Inflammatory macrophage treated with lipopolysaccharide for 4 hours (primary cell): ENCODE results near the gene SOHLH1.

Experiments used
- DNase-seq: peaks from one replicate; pipeline ENCODE4 v3.0.0-alpha.2; 2020

SOHLH1 gene, protein sequence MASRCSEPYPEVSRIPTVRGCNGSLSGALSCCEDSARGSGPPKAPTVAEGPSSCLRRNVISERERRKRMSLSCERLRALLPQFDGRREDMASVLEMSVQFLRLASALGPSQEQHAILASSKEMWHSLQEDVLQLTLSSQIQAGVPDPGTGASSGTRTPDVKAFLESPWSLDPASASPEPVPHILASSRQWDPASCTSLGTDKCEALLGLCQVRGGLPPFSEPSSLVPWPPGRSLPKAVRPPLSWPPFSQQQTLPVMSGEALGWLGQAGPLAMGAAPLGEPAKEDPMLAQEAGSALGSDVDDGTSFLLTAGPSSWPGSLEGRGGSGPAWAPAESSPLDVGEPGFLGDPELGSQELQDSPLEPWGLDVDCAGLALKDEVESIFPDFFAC

DNA sequence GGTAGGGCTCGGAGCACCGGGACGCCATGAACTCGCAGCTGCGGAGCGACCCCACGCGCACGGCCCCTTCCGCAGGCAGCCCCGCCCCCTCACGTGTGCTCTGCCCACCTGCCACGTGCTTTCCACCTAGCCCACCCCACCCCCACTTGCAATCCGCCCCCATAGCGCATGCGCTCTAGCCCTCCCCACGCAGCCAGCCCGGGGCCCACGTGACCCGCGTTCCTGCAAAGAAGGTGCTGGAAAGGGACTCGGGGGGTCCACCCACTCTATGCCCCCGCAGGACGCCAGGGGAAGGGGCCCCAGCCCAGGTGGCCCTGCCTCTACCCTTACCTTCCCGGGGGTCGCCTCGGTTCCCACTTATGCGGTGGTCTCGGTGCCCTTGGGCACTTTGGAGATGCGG, at the start of gene SOHLH1:
Gene SOHLH1 (minus strand): TSS at position 42 of the 400 bp plus-strand sequence. CDS start 14 bp downstream, at position 28.
- DNase-seq: no peak

DNA sequence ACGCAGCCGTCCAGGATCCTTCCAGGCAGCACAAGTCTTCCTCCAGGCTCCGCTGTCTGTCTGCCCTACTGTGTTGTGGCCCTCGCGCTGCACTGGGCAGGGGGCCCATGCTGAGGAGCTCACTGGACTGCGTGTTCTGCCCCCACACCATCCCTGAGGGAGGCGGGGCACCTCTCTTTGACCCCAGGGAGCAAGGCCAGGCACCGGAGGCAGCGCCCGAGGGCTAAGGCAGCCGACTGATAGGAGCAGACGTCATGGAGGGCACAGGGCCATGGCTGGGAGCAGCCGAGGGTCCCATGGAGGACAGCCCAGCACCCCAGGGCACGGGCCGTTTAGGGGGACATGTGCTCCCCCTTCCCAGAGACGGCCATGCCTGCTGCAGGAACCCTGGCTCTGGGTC, 49.4 kb upstream of the SOHLH1 start:
- DNase-seq: no peak

DNA sequence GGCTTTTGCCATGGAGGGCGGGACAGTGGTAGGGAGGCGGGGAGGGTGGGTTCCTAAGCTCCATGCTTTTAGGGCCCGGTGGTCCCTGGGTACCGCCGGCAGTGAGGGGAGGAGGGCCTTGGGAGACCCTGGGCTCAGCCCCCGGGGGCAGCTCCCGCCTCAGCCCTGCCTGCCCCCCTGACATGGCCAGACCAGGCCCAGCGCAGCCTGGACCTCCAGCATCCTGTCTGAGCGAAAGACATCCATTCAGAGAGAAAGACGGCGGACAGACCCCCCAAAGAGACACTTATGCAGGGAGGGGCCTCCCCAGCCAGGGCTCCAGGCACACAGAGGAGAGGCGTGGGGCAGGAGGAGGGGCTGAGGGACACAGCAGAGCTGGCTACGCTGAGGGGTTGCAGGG, 48.0 kb upstream of the SOHLH1 start:
- no peak for DNase-seq

DNA sequence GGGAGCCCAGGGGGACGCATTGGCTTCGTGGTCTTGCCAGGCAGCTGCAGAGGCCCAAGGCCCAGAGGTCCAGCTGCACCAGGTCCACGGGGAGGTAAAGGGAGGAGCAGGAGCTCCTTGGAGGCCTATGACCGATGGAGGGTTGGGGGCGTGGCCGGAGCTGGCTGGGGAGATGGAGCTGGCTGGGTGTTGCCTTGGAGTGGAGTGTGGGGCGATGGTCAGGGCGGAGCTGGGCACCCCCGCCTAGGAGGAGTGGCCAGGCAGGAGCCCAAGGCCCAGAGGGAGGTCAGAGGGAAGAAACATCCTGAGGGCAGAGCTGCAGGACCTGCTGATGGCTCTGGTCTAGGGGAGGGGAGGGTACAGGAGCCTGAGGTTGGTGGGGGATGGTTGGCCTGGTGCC, 47.3 kb upstream of the SOHLH1 start:
- no peak for DNase-seq

DNA sequence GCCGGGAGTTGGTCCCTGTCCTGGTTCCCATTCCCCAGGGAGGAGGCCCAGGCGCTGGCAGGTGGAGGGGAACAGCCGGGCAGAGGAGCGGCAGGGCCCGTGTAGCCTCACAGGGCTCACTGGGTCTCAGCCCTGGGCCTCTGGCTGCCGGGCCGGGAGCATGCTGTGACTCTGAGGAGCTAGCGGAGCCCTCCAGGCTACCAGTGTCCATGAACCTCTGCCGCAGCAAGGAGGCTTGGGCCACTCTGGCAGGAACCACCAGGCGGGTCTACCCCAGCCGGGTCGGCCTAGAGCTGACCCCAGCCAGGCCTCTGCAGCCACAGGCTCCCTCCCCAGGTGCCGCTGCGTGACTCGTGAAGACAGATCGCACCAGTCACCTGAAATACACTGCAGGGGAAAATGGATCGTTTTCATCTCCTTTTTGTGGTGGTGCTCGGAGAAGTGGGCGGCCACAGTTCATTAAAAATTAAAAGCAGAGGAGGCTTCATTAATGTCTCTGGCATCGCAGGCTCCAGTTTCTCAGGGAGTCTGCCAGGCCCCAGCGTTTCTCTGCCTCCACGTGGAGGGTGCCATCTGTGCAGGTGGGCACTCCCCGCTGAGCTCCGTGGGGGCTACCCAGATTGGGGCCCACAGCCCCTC, 46.5 kb upstream of the SOHLH1 start:
- DNase-seq: no peak

DNA sequence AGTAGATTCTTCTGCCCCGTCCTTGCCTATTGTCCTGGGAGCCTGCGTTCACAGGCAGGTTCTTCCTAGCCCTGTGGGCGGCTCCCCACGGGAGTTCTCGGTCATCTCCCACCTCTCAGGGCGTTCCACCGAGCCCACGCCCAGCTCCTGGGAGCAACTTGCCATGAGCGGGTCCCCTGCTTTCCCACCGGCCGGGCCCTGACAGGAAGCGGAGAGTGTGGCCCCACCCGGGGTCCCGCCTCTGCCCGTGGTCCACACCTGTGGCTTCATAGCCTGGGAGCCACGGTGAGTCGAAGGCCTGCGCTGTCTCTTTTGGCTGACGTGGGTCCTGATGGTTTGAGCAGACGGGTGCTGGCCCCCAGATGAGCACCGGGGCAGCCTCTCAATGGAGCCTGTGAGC, 45.9 kb upstream of the SOHLH1 start:
- no peak for DNase-seq

DNA sequence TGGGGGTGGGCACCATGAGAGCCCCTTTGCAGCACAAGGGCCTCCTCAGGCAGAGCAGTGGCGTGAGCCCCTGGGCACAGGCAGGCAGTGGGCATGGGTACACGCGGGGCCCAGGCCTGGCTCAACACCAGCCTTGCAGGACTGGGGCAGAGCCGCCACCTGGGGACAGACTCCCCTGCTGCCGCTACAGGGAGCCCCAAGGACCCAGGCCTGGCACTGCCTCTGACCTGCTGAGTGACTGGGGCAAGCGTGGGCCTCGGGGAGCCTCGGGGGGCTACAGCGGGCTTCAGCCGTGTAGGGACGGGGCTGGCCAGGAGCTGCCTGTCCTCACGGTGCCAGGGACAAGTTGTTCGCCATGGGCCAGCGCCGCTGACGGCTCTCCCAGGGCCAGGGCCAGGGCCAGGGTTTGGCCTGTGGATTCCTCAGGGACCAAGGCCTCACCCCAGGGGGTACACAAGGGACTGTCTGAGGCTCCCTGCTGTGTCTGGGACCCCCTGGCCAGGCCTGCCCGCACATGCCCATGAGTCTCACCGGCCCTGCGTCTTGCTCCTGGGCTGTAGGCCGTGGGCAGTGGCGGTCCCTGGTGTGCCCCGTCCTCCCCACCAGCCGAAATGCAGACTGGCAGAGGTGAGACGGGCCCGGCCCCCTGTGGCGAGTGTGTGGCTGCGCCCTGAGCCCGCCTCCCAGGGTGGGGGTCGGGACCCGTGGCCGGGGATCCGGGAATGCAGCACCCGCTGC, 45.2 kb upstream of the SOHLH1 start:
- DNase-seq: no peak

DNA sequence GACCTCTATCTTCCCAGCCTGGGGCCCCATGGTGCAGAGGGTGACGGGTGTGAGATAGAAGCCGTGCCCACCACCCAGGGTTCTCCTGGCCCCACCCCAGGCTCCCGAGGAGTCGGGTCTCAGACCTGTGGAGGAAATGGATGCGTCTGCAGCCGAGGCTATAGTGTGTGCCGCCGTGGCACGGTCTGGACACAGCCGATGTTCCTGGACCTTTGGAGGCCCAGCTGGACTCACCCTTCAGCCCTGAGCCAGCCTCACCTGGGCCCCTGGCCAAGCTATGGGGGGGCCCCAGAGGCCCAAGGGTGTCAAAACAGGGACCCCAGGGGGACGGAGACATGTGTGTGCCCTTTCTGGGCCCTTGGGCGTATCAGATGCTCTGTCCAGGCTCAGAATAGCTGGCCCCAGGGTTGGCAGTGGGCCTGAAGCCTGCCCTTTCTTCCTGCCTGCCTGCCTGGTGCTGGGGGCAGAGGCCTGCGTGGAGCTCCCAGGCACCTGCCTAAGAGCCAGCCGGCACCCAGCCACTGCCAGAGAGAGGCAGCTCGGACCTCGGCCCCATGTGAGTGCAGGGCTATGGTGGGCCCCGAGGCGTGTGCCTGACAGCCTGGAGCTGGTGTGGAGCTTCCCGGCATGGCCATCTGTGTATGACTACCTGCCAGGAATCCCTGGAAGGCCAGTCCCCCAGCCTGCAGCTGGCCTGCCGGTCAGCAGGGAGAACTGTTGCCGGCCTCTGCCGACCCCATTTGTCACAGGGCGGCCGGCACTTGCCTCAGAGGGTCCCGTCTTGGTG, 44.5 kb upstream of the SOHLH1 start:
- no peak for DNase-seq

DNA sequence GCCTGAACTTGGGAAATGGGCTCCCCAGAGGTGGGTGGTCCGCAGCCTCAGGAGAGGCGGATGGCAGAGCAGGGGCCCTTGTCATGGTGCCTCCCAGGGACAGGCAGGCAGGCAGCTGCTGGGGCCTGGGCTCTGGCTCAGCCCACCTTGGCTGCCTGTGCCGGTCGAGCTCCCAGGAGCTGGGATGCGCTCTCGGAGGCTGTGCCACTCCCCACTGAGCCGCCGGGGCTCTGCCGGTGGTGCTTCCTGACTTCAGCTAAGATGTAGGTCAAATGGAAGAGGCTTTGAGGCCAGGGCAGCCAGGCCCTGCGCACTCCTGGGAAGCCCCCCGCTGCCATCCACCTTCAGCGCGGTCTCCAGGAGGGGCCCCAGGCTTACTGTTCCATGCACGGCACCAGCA, 43.7 kb upstream of the SOHLH1 start:
- DNase-seq: no peak

DNA sequence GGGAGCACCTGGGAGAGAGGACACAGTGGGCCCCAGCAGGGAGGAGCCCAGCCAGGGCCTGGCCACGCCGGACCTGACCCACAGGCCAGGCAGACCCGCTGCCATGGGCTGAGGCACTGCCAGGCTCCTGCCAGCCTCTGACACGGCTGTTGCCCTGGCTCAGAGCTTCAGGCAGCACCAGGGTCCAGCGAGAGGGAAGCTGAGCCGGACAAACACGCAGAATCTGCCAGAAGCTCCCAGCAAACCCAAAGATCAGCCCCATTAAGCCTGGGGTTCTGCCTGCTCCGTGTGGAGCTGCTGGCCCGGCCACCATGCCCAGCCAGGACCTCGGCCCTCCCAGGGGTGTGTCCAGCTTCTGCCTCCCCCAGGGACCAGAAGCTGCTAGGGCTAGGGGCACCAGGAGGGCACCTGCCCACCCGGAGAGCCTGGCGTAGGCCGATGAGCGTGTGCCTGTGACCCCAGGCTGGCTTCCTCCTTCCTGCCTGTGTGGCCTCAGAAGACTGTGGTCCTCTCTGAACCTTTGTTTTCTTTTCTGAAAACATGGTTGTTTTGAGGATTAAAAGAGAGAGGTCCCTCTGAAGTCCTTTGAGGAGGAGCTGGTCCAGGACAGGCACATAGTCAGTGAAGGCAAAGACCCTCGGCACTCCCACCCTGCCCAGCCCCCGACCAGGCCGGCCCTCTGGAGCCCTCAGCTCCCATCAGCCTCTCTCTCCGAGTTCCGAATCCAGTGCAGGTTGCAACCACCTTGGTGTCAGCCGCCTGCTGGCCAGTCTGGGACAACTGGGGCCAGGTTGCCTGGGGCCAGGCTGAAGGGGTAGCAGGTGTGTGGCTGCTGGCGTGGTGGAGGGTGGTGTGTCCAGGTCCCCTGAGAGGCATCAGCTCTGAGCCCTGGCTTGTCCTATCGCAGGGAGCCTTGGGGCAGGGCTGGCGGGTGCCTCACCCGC, 42.3 kb upstream of the SOHLH1 start:
- no peak for DNase-seq

DNA sequence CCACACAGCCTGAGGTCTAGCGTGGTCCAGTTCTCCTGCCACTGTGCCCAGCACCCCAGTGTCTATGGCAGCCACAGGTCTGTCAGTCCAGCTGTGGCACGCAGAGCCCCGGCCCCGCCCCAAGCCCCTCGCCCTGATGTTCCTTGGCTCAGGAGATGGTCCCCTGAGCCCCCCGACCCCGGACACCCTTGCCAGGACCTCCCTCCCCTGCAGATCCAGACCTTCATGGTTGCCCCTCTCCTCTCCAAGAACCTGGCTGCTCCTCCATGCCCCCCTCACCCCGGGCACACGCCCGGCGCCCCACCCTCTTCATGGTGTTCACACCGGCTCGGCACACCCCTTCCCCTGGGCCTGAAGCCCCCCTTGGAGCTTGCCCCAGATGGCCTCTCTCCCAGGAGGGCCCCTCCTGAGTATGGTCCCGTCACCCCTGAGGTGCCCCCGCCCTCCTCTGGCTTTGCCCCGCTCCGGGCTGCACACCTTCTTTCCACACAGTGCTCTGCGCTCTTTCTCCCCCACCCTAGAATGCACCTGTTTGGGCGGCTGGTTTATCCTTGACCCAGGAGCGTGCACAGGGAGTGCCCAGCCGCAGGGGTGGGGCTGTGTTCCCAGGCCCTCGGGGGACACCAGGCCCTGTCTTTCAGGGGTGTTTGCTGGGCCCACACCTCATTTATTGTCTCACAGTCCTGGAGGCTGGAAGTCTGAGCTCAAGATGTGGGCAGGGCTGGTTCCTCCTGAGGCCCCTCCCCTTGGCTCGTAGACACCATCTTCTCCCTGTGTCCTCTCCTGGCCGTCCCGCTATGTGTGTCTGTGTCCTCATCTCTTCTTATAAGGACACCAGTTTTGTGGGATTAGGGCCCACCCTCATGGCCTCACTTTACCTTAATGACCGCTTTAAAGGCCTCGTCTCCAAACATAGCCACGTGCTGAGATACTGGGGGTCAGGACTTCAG, 40.3 kb upstream of the SOHLH1 start:
- DNase-seq: no peak

DNA sequence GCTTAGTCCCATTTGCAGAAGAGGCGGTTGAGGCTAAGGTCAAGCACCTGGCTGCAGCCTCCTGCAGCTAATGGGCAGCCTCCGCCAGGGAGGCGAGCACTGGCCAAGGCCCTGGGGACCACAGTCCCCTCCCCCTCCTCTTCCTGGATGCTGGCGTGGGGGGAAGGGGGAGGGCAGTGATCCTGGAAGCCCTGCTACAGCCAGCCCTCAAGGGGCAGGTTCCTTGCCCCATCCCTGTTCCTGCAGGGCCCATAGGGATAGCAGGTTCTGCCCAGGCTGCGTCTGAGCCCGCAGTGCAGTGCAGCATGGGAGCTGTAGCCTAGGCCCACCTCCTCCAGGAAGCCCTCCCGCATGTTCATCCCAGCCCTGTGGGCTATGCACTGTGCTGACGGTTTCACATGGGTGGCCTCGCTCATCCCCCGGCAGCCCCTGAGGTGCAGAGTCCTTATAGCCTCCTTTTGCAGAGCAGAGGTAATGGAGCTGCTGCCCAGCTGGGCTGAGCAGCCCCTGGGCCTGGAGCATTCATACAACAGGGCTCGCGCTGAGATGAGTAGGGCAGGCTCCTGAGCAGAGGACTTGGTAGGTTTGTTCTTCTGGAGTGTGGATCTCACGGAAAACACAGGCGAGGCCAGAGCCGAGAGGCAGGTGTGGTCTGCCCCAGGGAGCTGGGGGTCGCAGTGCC, 38.7 kb upstream of the SOHLH1 start:
- no peak for DNase-seq

DNA sequence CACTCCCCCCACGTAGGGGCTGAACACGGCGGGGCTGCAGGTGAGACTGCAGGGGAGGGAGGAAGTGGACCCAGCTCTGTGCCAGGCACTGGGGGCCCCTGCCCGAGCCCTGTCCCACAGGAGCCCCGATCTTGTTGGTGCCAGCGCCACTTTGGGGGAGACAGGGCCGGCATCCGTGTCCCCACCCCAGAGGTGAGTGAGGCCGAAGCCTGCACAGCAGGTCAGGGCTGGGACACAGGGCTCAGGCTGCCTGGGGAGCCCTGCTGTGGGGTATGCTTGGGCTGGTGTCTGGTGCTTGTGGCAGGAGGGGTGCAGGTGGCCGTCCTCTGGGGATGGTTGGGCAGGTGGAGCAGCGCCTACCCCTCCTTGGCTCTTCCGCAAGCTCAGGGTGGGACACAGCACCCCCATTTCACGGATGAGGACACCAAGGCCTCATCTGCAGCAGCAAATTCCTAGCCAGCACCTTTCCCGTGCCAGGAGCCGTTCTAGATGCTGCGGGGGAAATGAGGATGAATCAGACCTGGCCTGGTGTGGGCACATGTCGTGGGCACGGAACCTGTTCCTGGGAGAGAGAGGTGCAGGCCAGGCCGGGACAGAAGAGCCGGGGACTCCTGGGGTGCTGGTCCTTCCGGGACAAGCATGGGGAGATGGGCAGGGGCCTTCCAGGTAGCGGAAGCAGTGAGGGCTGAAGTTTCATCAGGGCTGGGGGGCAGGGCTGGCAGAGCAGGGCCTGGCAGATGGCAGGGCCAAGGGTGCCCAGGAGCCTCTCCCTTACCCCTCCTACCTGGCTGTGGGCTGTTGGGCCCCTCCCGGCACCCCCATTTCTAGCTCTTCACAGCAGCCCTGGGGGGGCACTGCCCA, 37.9 kb upstream of the SOHLH1 start:
- no peak for DNase-seq

DNA sequence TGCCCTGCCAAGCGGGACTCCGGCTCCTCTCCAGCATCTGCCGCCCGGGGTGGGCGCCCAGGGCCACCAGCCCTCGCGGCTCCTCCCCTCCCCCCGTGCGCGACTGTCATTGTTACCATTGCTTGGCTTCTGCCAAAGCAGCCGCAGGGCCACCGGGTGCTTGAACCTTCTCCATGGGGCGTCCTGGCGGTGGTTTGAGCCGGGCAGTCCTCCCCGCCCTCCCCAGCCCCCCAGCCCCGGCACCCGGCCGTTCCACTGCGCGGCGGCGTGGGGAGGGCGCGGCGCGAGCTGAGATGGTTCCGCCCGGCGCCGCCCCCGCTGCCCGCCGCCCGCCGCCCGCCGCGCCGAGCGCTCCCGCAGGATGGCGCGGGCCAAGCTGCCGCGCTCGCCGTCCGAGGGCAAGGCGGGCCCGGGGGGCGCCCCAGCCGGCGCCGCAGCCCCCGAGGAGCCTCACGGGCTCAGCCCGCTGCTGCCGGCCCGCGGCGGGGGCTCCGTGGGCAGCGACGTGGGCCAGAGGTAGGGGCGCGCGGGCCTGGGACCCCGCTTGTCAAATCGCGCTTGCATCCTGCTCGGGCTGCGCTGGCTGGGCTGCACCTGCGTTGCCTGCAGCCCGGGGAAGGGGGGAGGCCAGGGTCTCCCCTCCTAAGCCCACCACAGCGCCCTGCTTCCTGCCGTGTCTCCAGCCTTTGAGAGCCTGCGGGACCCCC, 37.1 kb upstream of the SOHLH1 start:
- no peak for DNase-seq

DNA sequence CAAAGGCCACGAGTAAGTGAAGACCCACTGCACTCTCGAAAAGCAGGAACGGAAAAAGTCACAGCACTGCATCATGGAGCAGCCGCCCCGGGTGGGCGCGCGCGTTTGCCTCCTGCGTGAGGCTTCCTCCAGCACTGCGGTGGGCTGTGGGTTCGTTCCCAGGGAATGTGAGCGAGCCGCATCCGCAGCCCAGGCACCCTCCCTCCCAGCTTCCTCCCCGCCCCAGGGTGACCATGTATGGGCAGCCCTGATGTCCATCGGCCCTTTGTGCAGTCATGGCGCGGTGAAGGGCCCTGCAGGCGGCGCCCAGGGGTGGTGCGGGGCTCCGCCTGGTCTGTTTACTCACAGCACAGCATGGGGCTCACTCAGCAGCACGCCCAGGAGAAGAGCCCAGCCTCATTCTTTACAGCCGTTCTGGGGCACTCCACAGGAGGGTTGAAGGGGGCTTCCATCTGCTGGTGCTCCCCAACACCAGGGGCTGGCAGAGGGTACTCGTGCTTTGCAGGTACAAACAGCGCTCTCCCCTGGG, 35.4 kb upstream of the SOHLH1 start:
- DNase-seq: no peak

DNA sequence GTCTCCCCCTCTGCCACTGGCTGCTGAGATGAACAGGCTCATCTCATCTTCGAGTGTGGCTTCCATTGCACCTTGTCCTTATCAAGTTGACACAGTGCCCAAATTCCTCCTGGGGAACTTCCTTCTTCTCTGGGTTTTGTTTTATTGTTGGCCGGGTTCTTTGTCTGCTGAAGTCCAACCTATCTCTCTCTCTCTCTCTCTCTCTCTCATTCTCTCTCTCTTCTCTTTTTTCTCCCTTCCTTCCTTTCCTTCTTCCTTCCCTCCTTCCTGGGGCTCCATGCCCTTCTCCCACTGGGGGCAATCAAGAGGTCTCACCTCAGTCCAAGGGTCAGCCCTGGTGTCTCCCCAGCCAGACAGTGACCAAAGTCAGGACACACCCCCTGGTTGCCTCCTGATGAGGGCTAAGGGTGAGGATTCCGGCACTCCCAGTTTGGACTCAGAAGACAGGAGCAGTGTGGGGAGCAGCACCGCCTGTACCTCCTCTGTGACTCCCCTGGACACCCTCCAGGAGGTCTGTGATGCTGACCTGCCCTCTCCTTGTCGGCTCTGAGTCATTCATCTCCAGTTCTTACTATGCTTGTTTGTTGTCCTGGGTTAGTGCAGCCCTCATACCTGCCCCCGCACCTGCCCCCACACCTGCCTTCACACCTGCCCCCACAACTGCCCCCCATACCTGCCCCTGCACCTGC, 33.4 kb upstream of the SOHLH1 start:
- DNase-seq: no peak

DNA sequence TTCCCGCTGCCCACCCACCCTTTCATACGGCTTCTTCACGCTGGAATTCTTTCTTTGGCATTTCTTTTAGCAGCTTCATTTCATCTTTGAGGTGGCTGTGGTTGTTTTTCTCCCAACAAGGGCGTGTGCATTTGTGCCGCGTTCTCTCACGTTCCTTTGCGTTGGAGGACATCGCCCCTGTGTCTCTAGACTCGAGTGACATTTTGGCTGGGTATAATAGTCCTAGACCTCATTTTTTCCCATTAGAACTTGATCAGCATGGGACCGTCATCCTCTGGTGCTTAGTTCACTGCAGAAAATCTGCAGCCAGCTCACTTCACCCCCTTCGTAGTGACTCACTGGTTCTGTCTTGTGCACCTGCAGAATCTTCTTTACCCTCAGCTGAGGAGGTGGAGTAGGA, 32.2 kb upstream of the SOHLH1 start:
- no peak for DNase-seq

DNA sequence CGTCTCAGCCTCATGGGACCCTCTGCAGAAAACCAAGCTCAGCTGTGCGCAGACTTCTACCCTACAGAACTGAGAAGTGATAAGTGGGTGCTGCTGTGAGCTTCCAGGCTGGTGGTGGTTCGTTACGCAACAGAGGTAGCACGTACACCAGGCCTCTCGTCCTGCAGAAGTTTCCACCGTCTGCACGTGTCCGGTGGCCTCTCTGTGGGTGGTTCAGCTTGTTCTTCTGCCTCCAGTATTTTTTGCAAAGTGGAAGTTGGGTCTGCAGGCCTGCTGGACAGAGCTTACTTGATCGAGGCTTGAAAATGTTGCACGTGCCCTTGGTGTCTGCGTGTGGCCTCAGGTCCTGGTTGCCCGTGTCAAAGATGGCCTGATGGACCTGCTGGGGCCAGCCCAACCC, 30.2 kb upstream of the SOHLH1 start:
- DNase-seq: no peak
